IMR-90 (cell line): Measurements from ENCODE around the gene RPTOR. TPM values are rescaled to one million over a fixed set of nuclear protein-coding genes. Genes with fewer than 3 reads are reported as not detected.
"Not testable (repeated sequence)": the region's sequence is repeated elsewhere in the genome, so short reads cannot be mapped to it uniquely, and the experiment has no call there.

ENCODE experiments used
- ATAC-seq: fragments of 200-7000 bp; cut with Tn5 transposase; 2 replicates; pipeline ENCODE4 v1.9.1; 2020; ENCODE audit warnings: low read depth, mild to moderate bottlenecking, moderate library complexity
- BruUV-seq: library from RNA; stranded (reverse); fragments of 400-500 nt; replicated peaks from 2 replicates; lab custom pipeline; 2021; lab: Mats Ljungman, UMichigan
- CTCF ChIA-PET: fragments of 300-600 bp; formaldehyde crosslinking; extraction: SDS; loops from one replicate; lab custom pipeline; 2021; ENCODE audit warnings: antibody characterized with exemption; lab: Yijun Ruan, JAX
- POLR2A ChIA-PET: fragments of 300-600 bp; sonication (Branson Sonifier 250); formaldehyde crosslinking; loops from one replicate; lab custom pipeline; 2022; ENCODE audit warnings: antibody characterized with exemption; ENCODE audit not compliant: unreplicated experiment; lab: Charles Lee
- DNase-seq: peaks from one replicate; pipeline ENCODE4 v3.0.0; 2013
- H2AFZ ChIP-seq: replicated peaks from 2 replicates; pipeline ENCODE3; 2013; ENCODE audit warnings: low read length, mild to moderate bottlenecking; ENCODE audit not compliant: poor library complexity
- H2AK5ac ChIP-seq: 2 replicates; pipeline ENCODE4 v1.6.1; 2013; ENCODE audit warnings: low read depth, low read length, inconsistent platforms
- H2AK9ac ChIP-seq: replicated peaks from 2 replicates; pipeline ENCODE3; 2013; ENCODE audit warnings: mild to moderate bottlenecking, low read depth, low read length, moderate library complexity; ENCODE audit not compliant: poor library complexity
- H2BK120ac ChIP-seq: 2 replicates; pipeline ENCODE4 v1.6.1; 2013; ENCODE audit warnings: low read depth, low read length, inconsistent platforms
- H2BK15ac ChIP-seq: 3 replicates; pipeline ENCODE4 v1.6.1; 2013; ENCODE audit warnings: low read depth, low read length, inconsistent platforms
- H2BK20ac ChIP-seq: 2 replicates; pipeline ENCODE4 v1.6.1; 2013; ENCODE audit warnings: low read depth, mild to moderate bottlenecking, inconsistent platforms, low read length, moderate library complexity
- H2BK5ac ChIP-seq: 2 replicates; pipeline ENCODE4 v1.6.1; 2013; ENCODE audit warnings: mild to moderate bottlenecking, low read depth, low read length, inconsistent platforms; ENCODE audit not compliant: poor library complexity, severe bottlenecking
- H3K14ac ChIP-seq: replicated peaks from 2 replicates; pipeline ENCODE4 v1.6.1; 2013; ENCODE audit warnings: low read depth, low read length, inconsistent platforms
- H3K18ac ChIP-seq: 2 replicates; pipeline ENCODE4 v1.6.1; 2013; ENCODE audit warnings: low read depth, low read length, control low read depth
- H3K23ac ChIP-seq: 2 replicates; pipeline ENCODE4 v1.6.1; 2013; ENCODE audit warnings: low read depth, low read length, inconsistent platforms
- H3K27ac ChIP-seq: 2 replicates; pipeline ENCODE4 v1.5.1; 2013; ENCODE audit warnings: mild to moderate bottlenecking, control low read depth, low read length; ENCODE audit not compliant: insufficient read depth
- H3K27me3 ChIP-seq: 2 replicates; pipeline ENCODE4 v1.6.1; 2013; ENCODE audit warnings: low read length; ENCODE audit not compliant: control insufficient read depth, insufficient read depth
- H3K36me3 ChIP-seq: 2 replicates; pipeline ENCODE4 v1.6.1; 2013; ENCODE audit warnings: low read length, mixed read lengths; ENCODE audit not compliant: control insufficient read depth, insufficient read depth
- H3K4ac ChIP-seq: 2 replicates; pipeline ENCODE4 v1.6.1; 2013; ENCODE audit warnings: low read depth, low read length, inconsistent platforms
- H3K4me1 ChIP-seq: 2 replicates; pipeline ENCODE4 v1.6.1; 2013; ENCODE audit warnings: low read length, mixed read lengths; ENCODE audit not compliant: control insufficient read depth, insufficient read depth
- H3K4me2 ChIP-seq: 2 replicates; pipeline ENCODE4 v1.6.1; 2013; ENCODE audit warnings: low read depth, mild to moderate bottlenecking, control low read depth, low read length, moderate library complexity
- H3K4me3 ChIP-seq: 2 replicates; pipeline ENCODE4 v1.5.1; 2013; ENCODE audit warnings: low read depth, mild to moderate bottlenecking, control low read depth, low read length, moderate library complexity; ENCODE audit not compliant: insufficient read depth
- H3K56ac ChIP-seq: 2 replicates; pipeline ENCODE4 v1.6.1; 2013; ENCODE audit warnings: low read length, inconsistent platforms; ENCODE audit not compliant: insufficient read depth; ENCODE audit errors: extremely low read depth
- H3K79me1 ChIP-seq, 2 experiments: 2 replicates each; pipeline ENCODE4 v1.6.1; 2013; ENCODE audit warnings: low read length in 2 of 2, inconsistent platforms in 1 of 2, low read depth in 1 of 2
- H3K9ac ChIP-seq: 2 replicates; pipeline ENCODE4 v1.6.1; 2013; ENCODE audit warnings: low read depth, low read length, control low read depth
- H3K9me1 ChIP-seq: 2 replicates; pipeline ENCODE4 v1.6.1; 2013; ENCODE audit warnings: low read length, inconsistent platforms; ENCODE audit not compliant: insufficient read depth
- H3K9me3 ChIP-seq: 2 replicates; pipeline ENCODE4 v1.6.1; 2013; ENCODE audit warnings: low read length; ENCODE audit not compliant: control insufficient read depth, insufficient read depth
- H4K20me1 ChIP-seq: 2 replicates; pipeline ENCODE4 v1.6.1; 2013; ENCODE audit warnings: low read length, inconsistent platforms; ENCODE audit not compliant: insufficient read depth
- H4K5ac ChIP-seq: 2 replicates; pipeline ENCODE4 v1.6.1; 2013; ENCODE audit warnings: mild to moderate bottlenecking, low read depth, low read length, control low read depth
- H4K8ac ChIP-seq, 2 experiments: 2 replicates each; pipeline ENCODE4 v1.6.1; 2013; ENCODE audit warnings: low read depth in 2 of 2, low read length in 2 of 2, control low read depth in 1 of 2, inconsistent platforms in 1 of 2
- H4K91ac ChIP-seq: 2 replicates; pipeline ENCODE4 v1.6.1; 2013; ENCODE audit warnings: low read depth, low read length, inconsistent platforms; ENCODE audit not compliant: insufficient read depth
- BHLHE40 ChIP-seq: fragments of 150-350 bp; IDR thresholded peaks from 2 replicates; pipeline ENCODE4 v1.6.1; 2016; ENCODE audit warnings: mild to moderate bottlenecking, low read depth, low read length
- RFX5 ChIP-seq: IDR thresholded peaks from 2 replicates; pipeline ENCODE4 v1.8.0; 2012; ENCODE audit warnings: low read depth, mild to moderate bottlenecking, low read length, moderate library complexity
- WGBS, 2 experiments: methylation state at CpG; one replicate each; pipeline versions ENCODE4 v1.1.5 to v1.1.7; 2013; ENCODE audit warnings: missing lambda C conversion rate in 2 of 2; ENCODE audit not compliant: insufficient read length in 1 of 2; ENCODE audit errors: extremely low coverage in 2 of 2; 5-methylcytosine and 5-hydroxymethylcytosine counted together
- dilution Hi-C: fragments of 300-500 bp; cut with HindIII; formaldehyde crosslinking; loops from one replicate; pipeline ENCODE4 v1.14.3; 2018; ENCODE audit warnings: low sequenced_read_pairs; ENCODE audit not compliant: unreplicated experiment
- in situ Hi-C: fragments of 300-500 bp; cut with MboI; formaldehyde crosslinking; loops from 3 replicates; pipeline ENCODE4 v1.14.3; 2019; ENCODE audit warnings: low sequenced_read_pairs, inconsistent platforms, mixed read lengths
- intact Hi-C: fragments of 100-400 bp; cut with micrococcal nuclease; formaldehyde crosslinking; loops from 2 replicates; pipeline ENCODE4 v1.10.0; 2022
- polyA plus RNA-seq, 3 experiments: library from polyadenylated mRNA; depleted of rRNA; stranded (reverse); fragments of >200 nt; gene quantifications; 2 replicates each; pipeline ENCODE4 v1.2.3, GENCODE V29; 2012; ENCODE audit warnings: low replicate concordance in 1 of 3
- total RNA-seq: library from RNA; depleted of rRNA; stranded (reverse); fragments of >200 nt; gene quantifications from 2 replicates; pipeline ENCODE4 v1.2.3, GENCODE V29; 2012

The RPTOR gene
- total and polyA plus RNA-seq, 2 of the 4 experiments (the other 2 are of a cell fraction): 10.8 to 14.7 TPM

GRCh38 chr17:80763293-80763867 lies 218.7 kb downstream of the RPTOR start:
- intact Hi-C loops: no loop called here
- Histone ChIP-seq H3K4me1 (peaks cover 24% of the 10 kb centered on the region), H3K4me2 (no peak overlapping the region), H3K4me3 (no peak overlapping the region), H3K36me3 (no peaks in the 10 kb centered on the region), H3K79me1 (peaks cover 27 to 62% of the 10 kb centered on the region in 2 experiments), H3K18ac (no peak overlapping the region), H4K91ac (peak overlapping the region; percentile 70), H4K8ac (peak overlapping the region; percentile 23 to 71; a peak in 3 of 4 replicates), H2BK5ac (no peak overlapping the region), H2BK120ac (peak overlapping the region; percentile 90), H3K9ac (no peak overlapping the region), H3K9me1 (peaks cover 26% of the 10 kb centered on the region), H3K27ac (no peak overlapping the region), H3K23ac (peak overlapping the region; percentile 41), H3K9me3 (no peaks in the 10 kb centered on the region), H2BK15ac (peak overlapping the region; percentile 89; the same call in 2 of the 3 replicates), H4K5ac (peak overlapping the region; percentile 53; the same call in 1 of the 2 replicates), H2AK5ac (peak overlapping the region; percentile 92), H2AK9ac (no peak overlapping the region), H4K20me1 (no peaks in the 10 kb centered on the region), H3K27me3 (no peaks in the 10 kb centered on the region), H3K4ac (peak overlapping the region; percentile 68), H3K14ac (peak overlapping the region; percentile 92), H3K56ac (no peak overlapping the region), H2AFZ (no peak overlapping the region), H2BK20ac (peak overlapping the region; percentile 73)
- 83% methylated on average over 1 of the region's 15 CpGs; no CpG with 5 or more reads in 1 of the 2 experiments for WGBS, 2 experiments
- BruUV-seq: no TSS peak
- ChIA-PET POLR2A (no interaction called here), CTCF (interaction anchor here (0.6 to 2.0 kb wide), 2 partner anchors 10 to 197 kb away, joined by 3 to 5 read pairs; no protein-coding TSS in a partner anchor)
- DNase-seq (no peak), ATAC-seq (no peak)
- dilution Hi-C loops: no loop called here
- in situ Hi-C loops: no loop called here
- TF ChIP-seq BHLHE40 (no peak), RFX5 (no peak)

- BruUV-seq, H2BK5ac ChIP-seq, H2AK5ac ChIP-seq, intact Hi-C loops, H3K14ac ChIP-seq, H3K9me3 ChIP-seq, in situ Hi-C loops, H2BK120ac ChIP-seq, H3K23ac ChIP-seq, H4K5ac ChIP-seq, H3K27ac ChIP-seq, H3K9ac ChIP-seq, ATAC-seq, H3K56ac ChIP-seq, H3K36me3 ChIP-seq, H3K4me2 ChIP-seq, H2BK15ac ChIP-seq, H4K20me1 ChIP-seq, H3K18ac ChIP-seq, H2AFZ ChIP-seq, POLR2A ChIA-PET, dilution Hi-C loops, H3K4me3 ChIP-seq, H4K91ac ChIP-seq, H2AK9ac ChIP-seq, H3K27me3 ChIP-seq, DNase-seq, H4K8ac ChIP-seq, H2BK20ac ChIP-seq: not testable (repeated sequence)
- Histone ChIP-seq H3K79me1 (peaks cover 37 to 64% of the 10 kb centered on the region in 2 experiments), H3K9me1 (peaks cover 27% of the 10 kb centered on the region), H3K4ac (peak overlapping the region; percentile 26; the same call in 1 of the 2 replicates), H3K4me1 (peaks cover 15% of the 10 kb centered on the region)
- CTCF ChIA-PET: interaction anchor here (1.0 kb wide), 1 partner anchor 68 kb away, joined by 4 read pairs; no protein-coding TSS in a partner anchor
- 100% methylated on average over 1 of the region's 5 CpGs; no CpG with 5 or more reads in 1 of the 2 experiments for WGBS, 2 experiments
Observed at GRCh38 chr17:80764627-80765145, 220.0 kb downstream of the RPTOR start.
